Measurements from ENCODE around the gene CEP112.

GRCh38 chr17:66073384-66073783, 118.5 kb downstream of the CEP112 start:
- TF ChIP-seq POLR2AphosphoS5 (IDR thresholded peaks at IDR 0.05; ENCODE audit: low read depth, low read length) (no peak), SPI1 (IDR thresholded peaks at IDR 0.05; ENCODE audit: low read depth, low read length) (no peak), TAF1 (IDR thresholded peaks at IDR 0.05; ENCODE audit: low read depth, low read length) (no peak)

All from GM12891 (cell line).